ENCODE results near the gene COMT.
"Not testable (repeated sequence)": the region's sequence is repeated elsewhere in the genome, so short reads cannot be mapped to it uniquely, and the experiment has no call there.

COMT gene

DNA sequence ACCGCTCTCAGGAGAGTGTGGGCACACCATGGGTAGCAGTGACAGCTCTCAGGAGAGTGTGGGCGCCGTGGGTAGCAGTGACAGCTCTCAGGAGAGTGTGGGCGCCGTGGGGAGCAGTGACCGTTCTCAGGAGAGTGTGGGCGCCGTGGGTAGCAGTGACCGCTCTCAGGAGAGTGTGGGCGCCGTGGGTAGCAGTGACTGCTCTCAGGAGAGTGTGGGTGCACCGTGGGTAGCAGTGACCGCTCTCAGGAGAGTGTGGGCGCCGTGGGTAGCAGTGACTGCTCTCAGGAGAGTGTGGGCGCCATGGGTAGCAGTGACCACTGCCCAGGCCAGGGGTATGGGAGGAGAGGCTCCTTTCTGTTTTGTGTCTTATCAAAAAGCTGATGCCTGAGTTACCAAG, 33.7 kb upstream of the COMT start:
- DNase-seq (ENCODE audit: low read depth in 2 of 2): not testable (repeated sequence)

DNA sequence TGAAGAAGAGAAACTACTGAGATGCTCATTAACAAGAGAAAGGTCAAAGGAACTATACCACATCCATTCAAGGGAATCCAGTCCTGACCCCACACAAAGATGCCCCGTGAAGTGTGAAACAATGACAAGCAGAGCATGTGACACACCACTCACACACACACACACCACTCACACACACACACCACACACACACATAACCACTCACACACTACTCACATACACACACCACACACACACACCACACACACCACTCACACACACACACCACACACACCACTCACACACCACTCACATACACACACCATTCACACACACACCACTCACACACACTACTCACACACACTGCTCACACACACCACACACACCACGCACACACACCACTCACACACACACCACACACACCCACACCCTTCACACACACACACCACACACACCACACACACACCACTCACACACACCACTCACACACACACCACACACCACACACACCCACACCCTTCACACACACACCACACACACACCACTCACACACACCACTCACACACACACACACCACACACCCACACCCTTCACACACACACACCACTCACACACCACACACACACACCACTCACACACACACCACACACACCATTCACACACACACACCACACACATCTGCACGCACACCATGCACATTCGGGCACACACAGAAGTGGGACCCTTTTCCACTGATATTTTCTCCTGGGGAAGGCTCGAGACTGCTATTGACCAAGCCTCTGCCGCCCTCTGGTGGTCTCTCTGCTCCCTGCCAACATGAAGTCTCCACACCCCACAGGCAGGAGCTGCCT, 32.0 kb upstream of the COMT start:
- DNase-seq (ENCODE audit: low read depth in 2 of 2): peak; percentile 80 to 86

DNA sequence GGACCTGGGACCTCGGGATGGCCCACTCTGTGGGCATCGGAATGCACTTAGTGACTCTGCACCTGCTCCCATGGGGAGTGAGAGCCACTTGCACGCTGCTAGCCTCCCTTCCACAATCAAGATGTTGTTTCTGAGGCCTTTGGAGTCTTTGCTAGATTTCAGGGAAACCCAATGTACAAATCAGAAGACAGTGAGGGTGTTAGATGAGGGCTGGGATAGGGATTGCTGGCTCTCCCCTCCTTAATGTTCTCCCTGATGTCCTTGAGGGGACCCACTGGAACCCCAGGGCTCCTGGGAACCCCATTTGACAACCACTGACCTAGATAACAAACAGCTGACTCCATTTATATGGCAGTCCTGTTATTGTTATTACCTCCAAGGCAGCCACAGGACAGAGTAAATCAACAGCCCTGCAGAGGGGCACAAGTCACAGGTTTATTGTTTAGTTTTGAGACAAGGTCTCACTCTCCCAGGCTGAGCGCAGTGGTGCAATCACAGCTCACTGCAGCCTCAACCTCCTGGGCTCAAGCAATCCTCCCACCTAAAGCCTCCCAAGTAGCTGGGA, 31.3 kb upstream of the COMT start:
- DNase-seq (ENCODE audit: low read depth in 2 of 2): no peak

- DNase-seq (ENCODE audit: low read depth in 2 of 2): no peak
These were observed 29.9 kb upstream of the COMT start for GRCh38 chr22:19911540-19912270.

DNA sequence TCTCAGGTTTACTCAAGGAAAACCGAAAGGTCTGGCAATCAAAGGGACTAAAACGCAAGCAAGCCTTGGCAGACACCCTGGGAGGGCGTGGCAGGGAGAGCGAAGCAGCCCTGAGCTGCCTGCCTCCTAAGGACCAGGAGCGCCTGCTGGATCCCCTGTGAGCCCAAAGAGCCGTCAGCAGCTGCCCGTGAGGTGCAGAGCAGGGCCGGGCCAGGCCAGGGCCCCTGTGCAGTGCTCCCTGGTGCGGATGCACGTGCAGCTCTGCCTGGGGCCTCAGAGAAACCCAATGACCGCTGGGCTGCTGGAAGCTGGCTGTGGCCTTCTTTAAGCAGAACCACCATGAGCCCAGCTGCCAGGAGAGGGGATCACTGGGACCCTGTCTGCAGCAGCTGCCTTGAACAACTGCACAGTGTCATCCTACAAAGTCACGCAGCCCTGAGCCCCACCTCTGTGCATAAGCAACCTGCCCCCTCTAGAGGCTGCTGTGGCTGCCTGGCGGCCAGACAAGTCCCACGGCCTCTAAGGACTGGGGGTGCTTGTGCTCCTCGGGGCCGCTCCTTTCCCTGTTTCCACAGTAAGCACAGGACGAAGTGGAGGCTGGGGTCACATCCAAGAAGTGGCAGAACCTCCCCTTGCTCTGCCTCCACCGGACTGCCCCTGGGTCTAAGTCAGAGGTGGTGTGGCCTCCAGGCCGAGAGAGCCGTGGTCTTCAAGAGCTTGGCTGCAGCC, 29.1 kb upstream of the COMT start:
- no peak for DNase-seq (ENCODE audit: low read depth in 2 of 2)

DNA sequence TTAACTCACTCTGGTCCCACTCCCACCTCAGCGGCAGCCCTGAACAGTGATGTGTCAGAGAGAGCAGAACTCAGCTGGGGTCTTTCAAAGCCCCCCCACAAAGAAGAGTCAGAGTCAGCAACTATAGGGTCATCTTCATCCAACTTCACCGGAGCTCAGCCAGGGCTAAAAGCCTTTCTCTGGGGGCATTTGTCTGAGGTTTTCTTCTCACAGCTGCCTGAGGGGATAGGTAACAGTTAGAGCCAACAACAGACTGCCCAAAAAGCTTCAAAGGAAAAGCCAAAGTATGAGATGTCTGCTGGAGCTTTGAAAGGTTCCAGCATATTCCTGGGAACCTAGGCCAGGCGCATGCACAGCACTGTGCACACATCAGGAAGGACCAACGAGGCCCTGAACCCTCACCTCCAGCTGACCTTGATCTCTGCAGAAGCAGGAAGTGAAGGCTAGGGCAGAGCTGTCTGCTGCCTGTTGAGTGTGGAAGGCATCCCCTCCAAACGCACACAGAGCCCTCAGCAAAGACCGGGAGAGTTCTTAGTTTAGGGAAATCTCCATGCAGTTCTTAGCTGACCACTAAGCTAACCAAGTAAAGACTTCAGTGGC, 28.1 kb upstream of the COMT start:
- DNase-seq (ENCODE audit: low read depth in 2 of 2): no peak

DNA sequence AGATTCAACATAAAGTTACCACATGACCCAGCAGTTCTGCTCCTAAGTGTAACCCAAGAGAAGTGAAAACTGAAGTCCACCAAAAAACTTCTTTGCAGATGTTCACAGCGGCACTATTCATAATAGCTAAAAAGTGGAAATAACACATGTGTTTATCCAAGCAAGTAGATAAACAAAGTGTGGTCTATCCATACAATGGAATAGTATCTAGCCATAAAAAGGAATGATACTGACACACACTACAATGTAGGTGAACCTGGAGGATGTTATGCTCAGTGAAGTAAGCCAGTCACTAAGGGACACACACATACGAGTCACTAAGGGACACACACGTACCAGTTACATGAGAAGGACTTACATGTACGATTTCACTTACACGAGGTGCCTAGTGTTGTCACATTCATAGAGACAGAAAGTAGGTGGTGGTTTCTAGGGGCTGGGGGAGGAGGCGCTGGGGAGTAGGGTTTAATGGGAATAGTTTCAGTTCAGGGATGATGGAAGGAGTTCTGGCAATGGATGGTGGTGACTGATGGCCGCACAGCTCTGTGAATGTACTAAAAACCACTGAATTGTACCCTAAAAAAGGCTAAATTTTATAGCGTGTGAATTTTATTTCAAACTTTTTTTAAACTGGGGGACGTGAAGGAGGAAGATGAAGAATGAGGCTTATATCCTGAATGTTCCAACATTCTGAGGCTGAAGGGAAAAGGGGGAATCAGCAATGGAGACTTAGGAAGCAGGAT, 27.2 kb upstream of the COMT start:
- DNase-seq (ENCODE audit: low read depth in 2 of 2): no peak

- no peak for DNase-seq (ENCODE audit: low read depth in 2 of 2)
These were observed 26.2 kb upstream of the COMT start for GRCh38 chr22:19915287-19915954.

DNA sequence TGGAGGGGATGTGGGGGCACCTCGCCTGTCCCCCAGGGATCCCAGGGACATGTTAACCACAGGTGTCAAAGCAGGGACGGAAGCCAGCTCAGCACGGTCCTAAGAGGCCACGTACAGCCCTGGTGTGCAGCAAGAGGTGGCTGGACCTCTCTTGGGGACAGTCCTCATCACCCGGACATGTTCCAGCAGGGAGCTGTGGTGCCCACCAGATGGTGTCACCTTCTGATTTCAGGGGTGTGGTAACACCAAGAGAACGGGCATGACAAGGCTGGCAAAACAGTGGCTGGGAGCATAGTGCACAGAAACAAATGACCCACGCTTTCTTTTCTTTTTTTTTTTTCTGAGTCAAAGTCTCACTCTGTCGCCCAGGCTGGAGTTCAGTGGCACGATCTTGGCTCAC, 25.6 kb upstream of the COMT start:
- no peak for DNase-seq (ENCODE audit: low read depth in 2 of 2)

DNA sequence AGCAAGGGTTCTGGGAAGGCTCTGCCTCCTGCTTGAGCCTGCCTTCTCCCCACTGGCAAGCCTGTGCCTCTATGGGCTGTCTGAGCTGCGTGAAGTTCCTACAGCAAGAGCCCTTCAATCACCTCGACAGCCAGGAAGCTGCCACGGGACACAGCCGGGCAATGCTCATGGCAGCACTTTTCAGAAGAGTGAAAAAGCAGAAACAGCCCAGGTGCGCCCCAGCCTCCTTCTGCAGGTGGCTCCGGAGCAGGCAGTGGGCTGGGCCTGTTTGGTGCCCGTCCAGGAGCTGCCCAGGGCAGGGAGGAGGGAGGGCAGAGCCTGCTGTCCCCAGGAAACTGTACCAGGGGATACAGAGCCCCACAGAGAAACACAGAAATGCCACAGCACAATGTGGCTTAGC, 24.6 kb upstream of the COMT start:
- no peak for DNase-seq (ENCODE audit: low read depth in 2 of 2)

DNA sequence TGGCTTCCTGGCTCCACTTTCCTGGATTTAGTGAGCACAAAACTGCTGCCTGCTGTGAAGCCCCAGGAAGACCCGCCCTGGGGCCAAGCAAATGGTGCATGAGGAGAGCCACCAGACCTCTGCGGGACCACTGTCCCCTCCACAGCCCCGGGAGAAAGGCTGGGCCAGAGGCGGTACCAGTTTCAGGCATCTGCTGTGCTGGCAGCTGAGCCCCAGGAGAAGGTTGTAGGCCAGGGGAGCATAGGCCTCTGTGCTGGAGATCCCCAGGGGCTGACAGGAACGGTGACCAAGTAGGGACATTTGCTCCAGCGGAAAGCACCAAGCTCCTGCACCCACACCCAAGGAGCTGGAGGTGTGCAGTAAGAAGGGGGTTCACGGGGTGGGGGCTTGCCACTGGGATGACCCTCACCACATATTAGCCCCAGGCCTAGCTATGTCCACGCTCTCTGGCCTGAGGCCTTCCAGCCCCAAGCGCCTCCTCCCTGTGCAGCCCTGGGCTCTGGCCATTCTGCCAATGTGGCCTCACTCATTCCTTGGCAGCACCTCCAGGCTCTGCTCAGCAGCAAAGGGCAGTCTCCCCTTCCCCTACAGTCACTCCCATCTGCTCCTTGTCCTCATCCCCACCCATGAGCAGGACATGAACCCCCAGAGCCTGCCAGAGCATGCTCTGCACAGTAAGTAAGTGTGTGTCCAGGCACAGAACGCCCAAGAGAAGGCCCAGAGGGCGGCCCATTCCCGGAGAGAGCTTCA, 24.0 kb upstream of the COMT start:
- no peak for DNase-seq (ENCODE audit: low read depth in 2 of 2)

GRCh38 chr22:19918332-19919106, 23.1 kb upstream of the COMT start:
- DNase-seq (ENCODE audit: low read depth in 2 of 2): no peak

DNA sequence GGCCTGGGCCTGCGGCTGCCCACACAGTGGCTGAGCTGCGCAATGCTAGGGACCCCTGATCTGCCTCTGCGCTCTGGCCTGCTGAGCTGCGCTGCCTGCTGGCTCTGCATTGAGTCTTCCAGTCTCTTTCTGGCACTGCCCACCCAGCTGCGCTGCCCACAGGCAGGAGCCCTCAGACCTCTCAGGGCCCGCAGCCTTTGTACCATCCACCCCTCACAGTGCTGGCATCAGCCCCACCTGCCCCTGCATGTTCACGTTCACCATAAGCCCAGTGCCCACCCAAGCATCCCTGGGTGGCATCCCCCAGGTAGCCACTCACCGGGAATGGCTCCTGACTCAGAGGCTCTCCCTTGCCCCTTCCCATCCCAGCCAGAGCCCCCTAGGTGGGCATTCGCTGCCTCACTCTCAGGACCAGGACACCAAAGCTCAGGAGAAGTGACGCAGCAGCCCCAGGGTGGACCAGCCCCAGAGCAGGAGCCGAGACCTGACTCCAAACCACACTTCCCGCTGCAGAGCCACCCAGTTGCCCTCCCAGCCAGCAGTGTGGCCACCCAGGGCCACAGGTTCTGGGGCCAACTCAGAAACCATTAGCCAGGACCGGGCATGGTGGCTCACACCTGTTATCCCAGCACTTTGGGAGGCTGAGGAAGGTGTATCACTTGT, 21.7 kb upstream of the COMT start:
- no peak for DNase-seq (ENCODE audit: low read depth in 2 of 2)

GRCh38 chr22:19921544-19922081, 20.0 kb upstream of the COMT start:
- DNase-seq (ENCODE audit: low read depth in 2 of 2): no peak

DNA sequence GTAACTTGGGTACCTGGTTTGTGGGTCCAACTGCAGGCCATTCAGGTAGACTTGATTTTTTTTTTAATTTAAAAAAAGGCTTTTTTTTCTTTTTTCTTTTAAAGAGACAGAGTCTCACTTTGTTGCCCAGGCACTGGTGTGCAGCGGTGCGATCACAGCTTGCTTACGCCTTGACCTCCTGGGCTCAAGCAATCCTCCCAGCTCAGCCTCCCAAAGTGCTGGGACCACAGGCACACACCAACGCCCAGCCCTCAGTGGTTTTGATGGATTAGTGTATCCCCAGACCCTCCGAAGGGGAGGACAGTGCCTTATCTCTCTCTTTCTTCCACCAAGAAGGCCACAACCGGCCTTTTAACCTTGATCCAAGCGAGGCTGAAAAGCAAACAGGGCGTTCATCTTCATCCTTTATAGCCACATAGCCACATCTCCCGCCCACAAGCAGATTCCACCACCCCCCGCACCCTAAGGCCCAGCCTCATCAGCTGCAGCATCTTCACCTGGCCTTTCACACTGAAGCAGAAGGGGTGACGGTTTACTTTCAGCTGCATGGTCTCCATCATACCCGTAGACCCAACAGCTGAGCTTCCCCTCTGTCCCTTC, 17.6 kb upstream of the COMT start:
- no peak for DNase-seq (ENCODE audit: low read depth in 2 of 2)

DNA sequence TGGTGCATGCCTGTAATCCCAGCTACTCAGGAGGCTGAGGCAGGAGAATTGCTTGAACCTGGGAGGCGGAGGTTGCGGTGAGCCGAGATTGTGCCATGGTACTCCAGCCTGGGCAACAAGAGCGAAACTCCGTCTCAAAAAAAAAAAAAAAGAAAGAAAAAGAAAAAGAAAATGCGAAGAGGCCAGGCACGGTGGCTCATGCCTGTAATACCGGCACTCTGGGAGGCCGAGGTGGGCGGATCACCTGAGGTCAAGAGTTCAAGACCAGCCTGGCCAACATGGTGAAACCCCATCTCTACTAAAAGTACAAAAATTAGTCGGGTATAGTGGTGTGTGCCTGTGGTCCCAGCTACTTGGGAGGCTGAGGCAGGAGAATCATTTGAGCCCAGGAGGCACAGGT, 15.5 kb upstream of the COMT start:
- not testable (repeated sequence) for DNase-seq (ENCODE audit: low read depth in 2 of 2)

GRCh38 chr22:19927696-19928095, 13.9 kb upstream of the COMT start:
- DNase-seq (ENCODE audit: low read depth in 2 of 2): no peak

- no peak for DNase-seq (ENCODE audit: low read depth in 2 of 2)
These were observed 13.4 kb upstream of the COMT start for GRCh38 chr22:19928207-19928606.
